GM21737 (cell line): ENCODE data around the gene FTCD.

Experiments used
- ATAC-seq: cut with Tn5 transposase; IDR thresholded peaks from one replicate; pipeline ENCODE4 v1.9.1; 2021; ENCODE audit warnings: mild to moderate bottlenecking, moderate library complexity; ENCODE audit not compliant: unreplicated experiment

Gene FTCD

DNA sequence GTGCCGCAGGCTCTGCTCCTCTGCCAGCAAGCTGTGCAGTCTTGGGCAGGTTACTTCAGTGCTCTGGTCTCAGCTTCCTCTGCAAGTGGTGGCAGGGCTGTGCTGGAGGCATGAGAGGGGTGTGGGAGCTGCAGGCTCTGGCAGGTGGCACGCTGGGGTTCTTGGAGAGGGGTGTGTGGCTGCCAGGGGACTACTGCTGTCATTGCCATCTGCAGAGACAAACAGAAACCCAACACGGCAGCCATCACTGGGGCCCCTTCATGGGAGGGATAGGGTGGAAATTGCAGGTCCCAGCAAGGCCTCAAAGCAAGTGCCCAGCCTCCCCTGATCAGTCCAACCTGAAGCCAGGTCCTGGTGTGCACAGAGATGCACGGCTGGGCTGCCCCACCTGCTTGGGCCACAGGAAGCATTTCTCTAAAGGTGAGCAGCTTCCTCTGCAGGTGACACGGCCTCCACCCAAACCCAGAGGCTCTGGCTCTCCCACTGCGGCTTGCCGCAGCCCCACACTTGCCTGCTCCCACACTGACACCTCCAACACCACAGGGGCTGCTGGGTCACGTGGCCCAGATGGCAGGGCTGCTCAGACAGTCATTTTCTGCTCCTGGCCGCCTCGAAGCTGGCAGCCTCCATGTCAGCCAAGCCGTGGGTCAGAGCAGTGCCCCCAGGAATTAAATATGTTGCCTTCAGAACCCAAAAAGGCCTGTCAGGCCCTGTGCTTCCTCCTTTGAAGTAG is 61.5 kb downstream of the FTCD start:
- no peak for ATAC-seq

DNA sequence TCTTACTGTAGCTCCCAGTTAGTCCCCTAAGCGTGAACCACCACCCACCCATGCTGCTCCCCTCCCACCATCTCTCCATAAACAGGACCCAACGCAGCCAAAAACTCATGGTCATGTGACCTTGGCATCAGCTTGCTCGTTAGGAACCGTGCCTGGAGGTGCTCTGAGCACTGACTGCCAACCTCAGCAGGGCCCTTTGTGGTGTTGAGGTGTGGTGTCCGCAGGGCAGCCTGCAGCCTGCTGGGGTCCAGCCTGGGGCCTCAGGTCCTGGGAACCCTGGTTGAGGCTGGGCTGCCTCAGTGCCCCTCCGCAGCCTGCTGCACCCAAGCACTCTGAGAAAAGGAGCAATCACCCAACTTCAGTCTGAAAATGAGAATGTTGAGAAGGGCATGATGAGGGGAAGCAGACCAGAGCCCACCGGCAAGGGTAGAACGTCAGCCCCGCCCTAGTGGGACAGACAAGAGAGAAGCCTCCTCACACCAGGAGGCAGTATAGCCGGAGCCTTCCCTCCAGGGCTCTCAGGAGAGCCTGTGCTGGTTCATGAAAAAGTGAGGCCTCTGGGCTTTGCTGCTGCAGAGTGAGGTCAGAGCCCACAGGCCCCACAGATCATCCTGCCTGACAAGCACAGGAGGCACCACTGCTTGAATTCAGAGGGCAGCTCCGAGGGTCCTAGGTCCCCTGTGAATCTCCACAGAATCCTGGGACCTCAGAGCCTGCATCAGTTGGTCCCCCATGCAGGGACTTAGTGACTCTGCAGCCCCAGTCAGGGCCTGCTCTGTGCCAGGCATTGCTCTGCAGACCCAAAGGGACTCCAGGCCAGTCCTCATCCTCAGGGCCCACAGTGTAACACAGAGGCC is 62.3 kb downstream of the FTCD start:
- no peak for ATAC-seq

GRCh38 chr21:46092026-46092764 is 63.2 kb downstream of the FTCD start:
- no peak for ATAC-seq

GRCh38 chr21:46091631-46092025 is 63.8 kb downstream of the FTCD start:
- ATAC-seq, result no peak

DNA sequence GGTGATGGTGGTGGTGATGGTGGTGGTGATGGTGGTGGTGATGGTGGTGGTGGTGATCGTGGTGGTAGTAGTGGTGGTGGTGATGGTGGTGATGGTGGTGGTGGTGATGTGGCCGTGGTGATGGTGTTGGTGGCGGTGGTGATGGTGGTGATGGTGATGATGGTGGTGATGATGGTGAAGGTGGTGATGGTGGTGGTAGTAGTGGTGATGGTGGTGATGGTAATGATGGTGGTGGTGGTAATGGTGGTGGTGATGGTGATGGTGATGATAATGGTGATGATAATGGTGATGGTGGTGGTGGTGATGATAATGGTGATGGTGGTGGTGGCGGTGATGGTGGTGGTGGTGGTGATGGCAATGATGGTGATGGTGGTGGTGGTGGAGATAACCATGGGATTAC is 64.3 kb downstream of the FTCD start:
- ATAC-seq, result no peak

DNA sequence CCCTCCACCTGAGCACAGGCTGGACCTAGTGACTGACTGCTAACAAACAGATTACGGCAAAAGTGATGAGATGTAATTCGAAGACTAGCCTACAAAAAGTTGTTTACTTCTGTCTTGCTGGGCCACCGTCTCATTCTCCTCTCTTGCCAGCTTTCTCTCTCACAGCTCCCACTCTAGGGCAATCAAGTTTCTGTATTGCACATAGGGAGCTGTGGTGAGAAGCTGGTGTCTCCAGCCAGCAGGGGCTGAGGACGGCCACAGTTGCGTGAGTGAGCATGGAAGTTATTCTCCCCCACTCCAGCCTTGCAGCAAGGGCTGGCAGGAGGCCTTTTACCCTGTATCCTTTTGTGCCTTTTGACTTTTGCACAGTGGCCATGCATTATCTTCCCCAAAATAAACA is 66.1 kb downstream of the FTCD start:
- no peak for ATAC-seq

DNA sequence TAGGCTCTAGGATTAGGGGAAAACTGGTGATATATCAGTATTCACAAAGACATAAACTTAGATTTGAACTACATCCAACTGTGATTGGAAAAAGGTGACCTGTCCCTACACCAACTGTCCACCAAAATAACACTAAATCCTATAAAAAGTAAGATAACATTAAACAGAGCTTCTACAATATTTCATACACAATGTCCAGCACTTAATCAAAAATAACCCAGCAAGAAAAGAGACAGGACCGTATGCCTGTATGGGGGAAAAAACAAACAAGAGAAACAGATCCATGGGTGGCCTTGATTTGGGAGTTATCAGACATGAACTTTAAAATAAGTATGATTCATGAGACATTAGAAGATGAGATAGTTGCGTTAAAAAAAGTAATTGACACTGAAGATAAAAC is 67.2 kb downstream of the FTCD start:
- ATAC-seq, result no peak

- no peak for ATAC-seq
Measured at GRCh38 chr21:46087641-46088040, 67.7 kb downstream of the FTCD start.
